ENCODE measurements around the gene MSI2.

DNA sequence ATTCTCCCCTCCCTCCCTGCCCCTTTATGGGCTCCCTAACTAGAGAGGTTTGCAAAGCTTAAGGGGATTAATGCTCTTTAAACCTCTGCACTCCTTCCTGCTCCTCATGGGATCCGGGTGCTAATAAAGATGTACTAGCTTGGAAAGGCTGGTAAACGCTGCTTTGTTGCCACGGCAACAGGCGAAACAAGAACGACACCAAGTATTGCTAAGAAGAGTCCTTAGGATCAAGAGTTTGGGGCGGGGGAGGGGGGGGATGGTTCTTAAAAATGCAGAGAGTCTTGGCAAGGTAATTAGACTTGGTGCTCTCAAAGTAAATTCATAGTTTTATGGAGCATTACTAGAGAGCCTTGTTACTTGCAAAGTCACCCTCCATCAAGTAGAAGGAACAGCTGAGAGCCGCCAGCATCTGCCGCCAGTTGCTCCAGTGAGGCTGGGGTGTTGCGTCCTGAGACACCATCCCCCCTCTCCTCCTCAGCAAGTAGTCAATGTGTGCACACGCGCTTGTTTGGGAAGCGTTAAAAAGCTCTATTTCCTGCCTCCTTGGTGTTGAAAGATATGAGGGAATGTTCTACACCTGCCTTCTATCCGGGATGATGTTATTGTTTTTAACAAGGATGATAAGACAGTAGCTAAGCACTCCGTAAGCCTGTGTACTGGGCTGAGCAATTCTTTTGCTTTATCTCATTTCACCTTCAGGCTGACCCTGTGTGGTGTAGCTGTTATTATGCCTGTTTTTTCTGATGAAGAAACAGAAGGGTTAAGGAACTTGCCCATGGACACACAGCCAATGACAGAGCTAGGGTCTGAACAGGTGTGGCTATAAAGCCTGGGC lies 297.9 kb downstream of the MSI2 start:
- TF ChIP-seq CTCF (IDR thresholded peaks at IDR 0.05; ENCODE audit: insufficient read depth, low read depth, low read length): no peak
- TF ChIP-seq EZH2 (IDR thresholded peaks at IDR 0.05; ENCODE audit: insufficient read depth, low read length): no peak
